AG04450 (cell line): Measurements from ENCODE around the gene RPL3. TPM values are rescaled to one million over a fixed set of nuclear protein-coding genes. Genes with fewer than 3 reads are reported as not detected.
A peak's percentile ranks its signal among the peaks of the same experiment; 100 is the strongest.

Experiments used
- CTCF ChIA-PET: fragments of 300-600, 350-600 bp; formaldehyde crosslinking; extraction: SDS; loops from one replicate; lab custom pipeline; 2022; ENCODE audit warnings: antibody characterized with exemption, inconsistent platforms; lab: Charles Lee
- POLR2A ChIA-PET: fragments of 350-600 bp; formaldehyde crosslinking; extraction: SDS; loops from one replicate; lab custom pipeline; 2021; ENCODE audit warnings: antibody characterized with exemption, inconsistent platforms; lab: Yijun Ruan, JAX
- DNase-seq: peaks from one replicate; pipeline ENCODE4 v3.0.0-alpha.2; 2011; ENCODE audit warnings: low read depth, low spot score
- H3K27ac ChIP-seq: one replicate; pipeline ENCODE4 v1.5.1; 2012; ENCODE audit warnings: low read depth, low read length, control low read depth
- H3K27me3 ChIP-seq: one replicate; pipeline ENCODE4 v1.6.0; 2012; ENCODE audit warnings: low read length; ENCODE audit not compliant: control insufficient read depth, insufficient read depth
- H3K4me3 ChIP-seq: 2 replicates; pipeline ENCODE4 v1.5.1; 2011; ENCODE audit warnings: mild to moderate bottlenecking, low read depth, low read length, control low read depth
- H3K9me3 ChIP-seq: 2 replicates; pipeline ENCODE4 v1.5.1; 2012; ENCODE audit warnings: low read length; ENCODE audit not compliant: control insufficient read depth, insufficient read depth
- CTCF ChIP-seq: IDR thresholded peaks from 2 replicates; pipeline ENCODE4 v1.5.1; 2011; ENCODE audit warnings: low read depth, low read length, control low read depth, inconsistent platforms
- polyA plus RNA-seq: library from polyadenylated mRNA; depleted of rRNA; stranded (reverse); fragments of >200 nt; gene quantifications from 2 replicates; pipeline ENCODE4 v1.2.3, GENCODE V29; 2011

The RPL3 gene
- polyA plus RNA-seq, 1 experiment, result 3,445 TPM

GRCh38 chr22:39364714-39365491 lies 45.5 kb upstream of the RPL3 start:
- Histone ChIP-seq H3K4me3 (no peak overlapping the region), H3K27ac (no peak overlapping the region), H3K27me3 (no peaks in the 10 kb centered on the region), H3K9me3 (no peaks in the 10 kb centered on the region)
- CTCF ChIA-PET, result no interaction called here
- TF ChIP-seq CTCF, result 0 out of 2 replicates have a peak, but pooled peaks have one; percentile 2
- POLR2A ChIA-PET, result interaction anchor here (1.4 kb wide), 1 partner anchor 155 kb away, joined by 3 read pairs; the partner anchor contains the start of gene ATF4
- DNase-seq, result no peak

DNA sequence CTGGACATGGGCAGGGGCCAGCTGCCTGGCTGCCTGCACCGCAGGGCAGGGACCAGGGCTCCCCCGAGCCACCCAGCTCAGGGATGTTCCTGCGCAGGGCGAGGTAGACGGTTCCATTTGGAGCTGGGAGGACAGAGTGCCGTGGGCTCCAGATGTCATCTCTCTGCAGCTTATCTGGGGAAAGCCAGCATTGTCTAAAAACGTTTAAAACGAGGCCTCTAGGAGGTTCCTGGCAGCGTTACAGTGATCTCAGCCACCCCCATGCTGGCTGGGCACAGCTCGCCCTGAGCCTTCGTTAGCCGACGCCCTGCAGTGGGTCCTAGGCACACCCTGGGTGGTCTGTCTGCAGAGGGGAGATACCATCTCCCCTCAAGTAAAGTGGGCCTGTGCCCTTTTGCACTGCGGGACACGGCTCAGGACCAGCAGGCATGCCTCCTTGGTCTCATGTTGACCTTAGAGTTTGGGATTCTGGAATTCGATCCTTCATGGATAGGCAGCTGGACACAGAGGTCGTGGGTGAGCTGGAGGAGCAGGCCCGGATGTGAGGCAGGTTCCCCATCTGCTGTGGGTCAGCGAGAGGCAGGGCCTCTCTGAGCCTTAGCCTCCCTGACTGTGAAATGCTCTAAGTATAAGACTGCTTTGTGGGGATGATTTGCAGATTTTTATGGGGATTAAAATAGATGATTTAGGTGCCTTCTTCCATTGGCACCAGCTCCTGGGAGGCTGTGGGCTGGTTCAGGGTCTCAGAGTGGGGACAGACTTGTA lies 44.5 kb upstream of the RPL3 start:
- Histone ChIP-seq H3K27ac (no peak overlapping the region), H3K27me3 (no peaks in the 10 kb centered on the region), H3K4me3 (no peak overlapping the region), H3K9me3 (no peaks in the 10 kb centered on the region)
- no peak for DNase-seq
- ChIA-PET POLR2A (interaction anchor here (0.6 to 1.4 kb wide), 2 partner anchors 39 to 156 kb away, joined by 3 to 4 read pairs; partner anchors contain the start of gene ATF4), CTCF (no interaction called here)
- no peak for TF ChIP-seq CTCF

DNA sequence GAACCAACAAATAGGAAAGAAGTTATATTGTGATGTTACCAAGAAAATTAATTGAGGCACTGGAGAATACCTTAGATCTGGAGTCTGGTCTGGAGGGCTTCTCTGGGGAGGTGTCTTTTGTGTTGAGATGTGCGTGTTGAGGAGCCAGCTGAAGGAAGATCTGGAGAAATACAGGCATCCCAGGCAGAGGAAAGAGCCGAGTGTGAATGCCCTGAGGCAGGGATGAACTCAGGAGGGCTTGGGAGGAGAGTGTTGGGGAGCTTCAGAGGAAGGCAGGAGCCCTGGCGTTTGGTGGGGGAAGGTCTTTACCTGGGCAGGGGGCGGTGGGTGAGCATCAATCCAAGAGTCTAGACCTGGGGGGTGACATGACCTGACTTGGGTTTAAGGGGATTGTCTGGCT lies 43.5 kb upstream of the RPL3 start:
- DNase-seq, result no peak
- no peaks in the 10 kb centered on the region for H3K9me3 ChIP-seq
- ChIA-PET CTCF (no interaction called here), POLR2A (no interaction called here)
- H3K27me3 ChIP-seq, result no peaks in the 10 kb centered on the region
- H3K27ac ChIP-seq, result no peak overlapping the region
- H3K4me3 ChIP-seq, result no peak overlapping the region
- TF ChIP-seq CTCF, result no peak

- no peak for DNase-seq
- H3K27me3 ChIP-seq, result no peaks in the 10 kb centered on the region
- no peak overlapping the region for H3K4me3 ChIP-seq
- TF ChIP-seq CTCF, result no peak
- no peaks in the 10 kb centered on the region for H3K9me3 ChIP-seq
- no peak overlapping the region for H3K27ac ChIP-seq
- POLR2A ChIA-PET, result interaction anchor here (0.9 kb wide), 1 partner anchor 43 kb away, joined by 5 read pairs; the partner anchor contains the start of gene RPL3
- CTCF ChIA-PET, result no interaction called here
Observed at GRCh38 chr22:39362271-39362670, 42.8 kb upstream of the RPL3 start.

DNA sequence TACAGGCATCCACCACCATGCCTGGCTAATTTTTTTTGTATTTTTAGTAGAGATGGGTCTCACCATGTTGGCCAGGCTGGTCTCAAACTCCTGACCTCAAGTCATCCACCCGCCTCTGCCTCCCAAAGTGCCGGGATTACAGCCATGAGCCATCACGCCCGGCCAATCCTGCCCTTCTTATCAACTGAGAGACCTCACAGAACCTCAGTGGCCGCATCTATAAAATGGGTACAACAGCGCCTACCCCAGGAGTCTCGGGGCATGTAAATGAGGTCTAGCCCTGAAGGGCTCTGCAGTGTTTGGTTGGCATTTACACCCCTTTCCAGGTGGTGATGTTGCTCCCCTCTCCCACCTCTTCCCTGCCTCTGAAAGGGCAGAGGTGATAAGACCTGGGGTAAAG lies 42.1 kb upstream of the RPL3 start:
- CTCF ChIA-PET, result no interaction called here
- TF ChIP-seq CTCF, result no peak
- Histone ChIP-seq H3K27ac (no peak overlapping the region), H3K9me3 (no peaks in the 10 kb centered on the region; the same call in 1 of the 2 replicates), H3K27me3 (no peaks in the 10 kb centered on the region), H3K4me3 (no peak overlapping the region)
- POLR2A ChIA-PET, result no interaction called here
- no peak for DNase-seq
